ENCODE data around the gene MAGEA6. TPM values are rescaled to one million over a fixed set of nuclear protein-coding genes. Genes with fewer than 3 reads are reported as not detected.

The MAGEA6 gene
- total RNA-seq, 4 donors from 2014 or later, result not detected

DNA sequence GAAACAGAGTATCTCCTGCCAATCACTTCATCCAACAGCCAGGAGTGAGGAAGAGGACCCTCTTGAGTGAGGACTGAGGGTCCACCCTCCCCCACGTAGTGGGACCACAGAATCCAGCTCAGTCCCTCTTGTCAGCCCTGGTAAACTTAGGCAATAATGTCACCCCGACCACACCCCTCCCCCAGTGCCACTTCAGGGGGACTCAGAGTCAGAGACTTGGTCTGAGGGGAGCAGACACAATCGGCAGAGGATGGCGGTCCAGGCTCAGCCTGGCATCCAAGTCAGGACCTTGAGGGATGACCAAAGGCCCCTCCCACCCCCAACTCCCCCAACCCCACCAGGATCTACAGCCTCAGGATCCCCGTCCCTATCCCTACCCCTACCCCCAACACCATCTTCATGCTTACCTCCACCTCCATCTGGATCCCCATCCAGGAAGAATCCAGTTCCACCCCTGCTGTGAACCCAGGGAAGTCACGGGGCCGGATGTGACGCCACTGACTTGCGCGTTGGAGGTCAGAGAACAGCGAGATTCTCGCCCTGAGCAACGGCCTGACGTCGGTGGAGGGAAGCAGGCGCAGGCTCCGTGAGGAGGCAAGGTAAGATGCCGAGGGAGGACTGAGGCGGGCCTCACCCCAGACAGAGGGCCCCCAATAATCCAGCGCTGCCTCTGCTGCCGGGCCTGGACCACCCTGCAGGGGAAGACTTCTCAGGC, 36.1 kb downstream of the MAGEA6 start, which contains the start of the genes CSAG1 and MAGEA12:
CSAG1 (minus strand) TSS at position 461 of the 715 bp plus-strand sequence. CDS start 1,261 bp downstream, outside the sequence.
MAGEA12 (plus strand) TSS at position 497 of the 715 bp plus-strand sequence. CDS start 2,405 bp downstream, outside the sequence.
- TF ChIP-seq POLR2A (IDR thresholded peaks at IDR 0.05) (no peak), CTCF (IDR thresholded peaks at IDR 0.05) (no peak)
- no peaks in the 10 kb centered on the region for H3K9me3 ChIP-seq
- peak in 1 of 3 donors; percentile 22 for DNase-seq
- no peaks in the 10 kb centered on the region for H3K27me3 ChIP-seq
- H3K36me3 ChIP-seq, result no peaks in the 10 kb centered on the region
- no peaks in the 10 kb centered on the region for H3K4me1 ChIP-seq
- no peak within 1 kb of the TSS for H3K4me3 ChIP-seq
- H3K27ac ChIP-seq, result no peak within 1 kb of the TSS

DNA sequence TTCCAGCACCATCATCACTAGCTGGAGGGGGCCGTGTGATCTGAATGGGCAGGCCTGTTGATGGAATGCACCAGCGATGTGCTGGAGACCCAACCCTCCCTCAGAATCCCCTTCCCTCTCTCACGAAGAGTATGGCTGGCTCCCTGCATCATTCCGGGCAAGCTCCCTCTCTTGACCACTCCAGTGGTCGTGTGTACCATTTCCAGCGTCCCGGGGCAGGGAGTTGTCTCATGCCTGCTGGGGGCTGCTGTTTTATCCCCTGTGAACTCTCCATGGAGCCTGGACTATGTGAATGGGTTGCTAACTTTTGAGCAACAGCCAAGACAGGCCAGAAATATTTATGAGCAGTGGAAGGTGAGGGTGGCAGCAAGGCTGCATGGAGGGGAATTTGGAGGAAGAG, 44.1 kb downstream of the MAGEA6 start:
- H3K27ac ChIP-seq, result no peak overlapping the region
- H3K4me1 ChIP-seq, result no peaks in the 10 kb centered on the region
- no peaks in the 10 kb centered on the region for H3K36me3 ChIP-seq
- DNase-seq, result peak in 1 of 3 donors; percentile 6
- no peaks in the 10 kb centered on the region for H3K27me3 ChIP-seq
- TF ChIP-seq POLR2A (IDR thresholded peaks at IDR 0.05), result no peak
- TF ChIP-seq CTCF (IDR thresholded peaks at IDR 0.05), result no peak
- no peak overlapping the region for H3K4me3 ChIP-seq
- H3K9me3 ChIP-seq, result no peaks in the 10 kb centered on the region

Other genes starting within 250 kb of the MAGEA6 start
- not detected for gene GABRQ, start 131.8 kb downstream of the MAGEA6 start, total RNA-seq
- gene MAGEA3, start 70.9 kb downstream of the MAGEA6 start, total RNA-seq, result not detected
- not detected for gene CSAG2, start 60.4 kb downstream of the MAGEA6 start, total RNA-seq
- not detected for gene MAGEA2B, start 55.1 kb downstream of the MAGEA6 start, total RNA-seq
- gene CSAG1, start 36.0 kb downstream of the MAGEA6 start, total RNA-seq, result not detected
- gene MAGEA12, start 35.9 kb downstream of the MAGEA6 start, total RNA-seq, result not detected
- gene MAGEA2, start 15.8 kb downstream of the MAGEA6 start, total RNA-seq, result not detected
- not detected for gene CSAG3, start 10.5 kb downstream of the MAGEA6 start, total RNA-seq
- 10 to 100 TPM in 1 of 4 donors, 1 to 10 TPM in 3; 5.7 to 23.1 (median 9.5) TPM for gene CETN2, start 61.1 kb upstream of the MAGEA6 start, total RNA-seq
- gene NSDHL, start 61.4 kb upstream of the MAGEA6 start, total RNA-seq, result 10 to 100 TPM; 13.2 to 77.2 (median 38.8) TPM
- gene ZNF185, start 128.4 kb upstream of the MAGEA6 start, total RNA-seq, result 1 to 10 TPM in 3 of 4 donors, under 1 TPM in 1; 0.53 to 2.5 (median 1.4) TPM
- not detected for gene PNMA5, start 224.4 kb upstream of the MAGEA6 start, total RNA-seq